Endodermal cell (in vitro differentiated cells): Measurements from ENCODE around the gene PIGB. TPM values are rescaled to one million over a fixed set of nuclear protein-coding genes. Genes with fewer than 3 reads are reported as not detected.

Source experiments
- DNase-seq: peaks from one replicate; pipeline ENCODE4 v3.0.0-alpha.2; 2017
- H3K27ac ChIP-seq: 2 replicates; pipeline ENCODE4 v1.5.1; 2013; ENCODE audit warnings: mild to moderate bottlenecking, low read depth, low read length, moderate library complexity
- H3K27me3 ChIP-seq: 2 replicates; pipeline ENCODE4 v1.6.1; 2013; ENCODE audit warnings: mild to moderate bottlenecking, low read length, moderate library complexity; ENCODE audit not compliant: insufficient read depth, control insufficient read depth, poor library complexity, severe bottlenecking
- H3K36me3 ChIP-seq: 2 replicates; pipeline ENCODE4 v1.7.0; 2013; ENCODE audit warnings: mild to moderate bottlenecking, low read length, moderate library complexity; ENCODE audit not compliant: control insufficient read depth, insufficient read depth
- H3K4me1 ChIP-seq: one replicate; pipeline ENCODE4 v1.7.0; 2013; ENCODE audit warnings: low read length; ENCODE audit not compliant: control insufficient read depth, insufficient read depth
- H3K4me3 ChIP-seq: 2 replicates; pipeline ENCODE4 v1.5.1; 2013; ENCODE audit warnings: mild to moderate bottlenecking, low read length, moderate library complexity
- H3K9ac ChIP-seq: 2 replicates; pipeline ENCODE4 v1.6.1; 2013; ENCODE audit warnings: mild to moderate bottlenecking, low read length, moderate library complexity; ENCODE audit not compliant: poor library complexity, severe bottlenecking; ENCODE audit errors: extremely low read depth
- H3K9me3 ChIP-seq: 2 replicates; pipeline ENCODE4 v1.6.1; 2013; ENCODE audit warnings: mild to moderate bottlenecking, low read length, moderate library complexity; ENCODE audit not compliant: control insufficient read depth
- H3K27ac Mint-ChIP-seq: 2 replicates; pipeline ENCODE4 v1.8.0; 2020; ENCODE audit warnings: mixed read lengths
- H3K27me3 Mint-ChIP-seq: 2 replicates; pipeline ENCODE4 v1.8.0; 2021; ENCODE audit warnings: mild to moderate bottlenecking, mixed read lengths; ENCODE audit not compliant: insufficient read depth
- H3K36me3 Mint-ChIP-seq: 2 replicates; pipeline ENCODE4 v1.8.0; 2020; ENCODE audit warnings: low read depth, mixed read lengths
- H3K4me1 Mint-ChIP-seq: 2 replicates; pipeline ENCODE4 v1.8.0; 2020; ENCODE audit warnings: mixed read lengths
- H3K4me3 Mint-ChIP-seq: 2 replicates; pipeline ENCODE4 v1.8.0; 2020; ENCODE audit warnings: mild to moderate bottlenecking, moderate library complexity, mixed read lengths
- H3K9me3 Mint-ChIP-seq: 2 replicates; pipeline ENCODE4 v1.8.0; 2020; ENCODE audit warnings: mild to moderate bottlenecking, mixed read lengths
- CTCF ChIP-seq: fragments of 200-600 bp; sonication (generic); conservative IDR thresholded peaks from 2 replicates; pipeline ENCODE4 v1.5.0; 2021; ENCODE audit warnings: antibody characterized with exemption, mild to moderate bottlenecking
- WGBS, 2 experiments: methylation state at CpG; one replicate each; pipeline versions ENCODE4 v1.1.5 to v1.1.7; 2013; ENCODE audit warnings: missing lambda C conversion rate in 2 of 2, mixed read lengths in 1 of 2; ENCODE audit not compliant: insufficient coverage in 1 of 2, insufficient read length in 1 of 2; 5-methylcytosine and 5-hydroxymethylcytosine counted together
- total RNA-seq, 2 donors: library from RNA; stranded (reverse); fragmentation: NEBNext Ultra II Directional in 1 of 2; extraction: Animal tissue kit (Norgen Biotek cat#: 25700) in 1 of 2; gene quantifications; 2 replicates in 1 of 2; 3 replicates in 1 of 2; pipeline ENCODE4 v1.2.1, GENCODE V29; 2021

Gene PIGB
- total RNA-seq, 2 donors from 2014 or later = 9.3 to 9.4 TPM

- no peak overlapping the region for H3K4me3 Mint-ChIP-seq
- H3K27ac Mint-ChIP-seq = no peak overlapping the region
- no peaks in the 10 kb centered on the region for H3K36me3 ChIP-seq
- no peaks in the 10 kb centered on the region for H3K9me3 ChIP-seq
- H3K27ac ChIP-seq = no peak overlapping the region
- H3K9me3 Mint-ChIP-seq = no peaks in the 10 kb centered on the region
- peaks cover 9% of the 10 kb centered on the region for H3K36me3 Mint-ChIP-seq
- TF ChIP-seq CTCF = no peak
- H3K4me1 ChIP-seq = no peaks in the 10 kb centered on the region
- H3K4me1 Mint-ChIP-seq = peaks cover 7% of the 10 kb centered on the region
- H3K4me3 ChIP-seq = no peak overlapping the region
- no peaks in the 10 kb centered on the region for H3K27me3 ChIP-seq
- H3K27me3 Mint-ChIP-seq = no peaks in the 10 kb centered on the region
- H3K9ac ChIP-seq = no peak overlapping the region
- no peak for DNase-seq
- WGBS, 2 experiments = 90% methylated on average over 1 of the region's 1 CpG; no CpG with 5 or more reads in 1 of the 2 experiments
These were observed 16.0 kb downstream of the PIGB start for GRCh38 chr15:55334997-55335396.

- no peak overlapping the region for H3K4me3 ChIP-seq
- H3K4me1 ChIP-seq = no peaks in the 10 kb centered on the region
- Mint-ChIP-seq H3K27ac (no peak overlapping the region), H3K4me1 (peaks cover 7% of the 10 kb centered on the region), H3K4me3 (no peak overlapping the region), H3K9me3 (no peaks in the 10 kb centered on the region), H3K36me3 (peaks cover 9% of the 10 kb centered on the region), H3K27me3 (no peaks in the 10 kb centered on the region)
- no peak for TF ChIP-seq CTCF
- no peaks in the 10 kb centered on the region for H3K9me3 ChIP-seq
- DNase-seq = peak; percentile 64
- H3K27ac ChIP-seq = no peak overlapping the region
- H3K27me3 ChIP-seq = no peaks in the 10 kb centered on the region
- WGBS, 2 experiments = 78% methylated on average over 1 of the region's 1 CpG; no CpG with 5 or more reads in 1 of the 2 experiments
- H3K9ac ChIP-seq = no peak overlapping the region
- no peaks in the 10 kb centered on the region for H3K36me3 ChIP-seq
These were observed 18.1 kb downstream of the PIGB start for GRCh38 chr15:55337160-55337559.

GRCh38 chr15:55343168-55343567 is 24.1 kb downstream of the PIGB start:
- Histone ChIP-seq H3K9me3 (no peaks in the 10 kb centered on the region), H3K27ac (no peak overlapping the region)
- no peak overlapping the region for H3K27ac Mint-ChIP-seq

More at GRCh38 chr15:55343168-55343567, 24.1 kb downstream of the PIGB start:
- no peaks in the 10 kb centered on the region for H3K36me3 ChIP-seq
- no peak overlapping the region for H3K4me3 ChIP-seq
- Mint-ChIP-seq H3K36me3 (peaks cover 17% of the 10 kb centered on the region), H3K9me3 (no peaks in the 10 kb centered on the region), H3K4me3 (no peak overlapping the region), H3K27me3 (no peaks in the 10 kb centered on the region), H3K4me1 (peaks cover 10% of the 10 kb centered on the region)
- H3K27me3 ChIP-seq = no peaks in the 10 kb centered on the region
- TF ChIP-seq CTCF = no peak
- no peak for DNase-seq
- 82 to 86% methylated on average over 1 to 2 of the region's 2 CpGs for WGBS, 2 experiments
- no peaks in the 10 kb centered on the region for H3K4me1 ChIP-seq
- H3K9ac ChIP-seq = no peak overlapping the region
